Stimulated activated CD8-positive, alpha-beta memory T cell treated with anti-CD3 and anti-CD28 coated beads, Interleukin-7, amount 100 ng/mL, for 1 hour (primary cell): Measurements from ENCODE around the gene UBA5.
"Not testable (repeated sequence)": the region's sequence is repeated elsewhere in the genome, so short reads cannot be mapped to it uniquely, and the experiment has no call there.

Source experiments
- DNase-seq, 2 donors: peaks; one replicate each; pipeline ENCODE4 v3.0.0-alpha.2; 2020; ENCODE audit warnings: low read depth in 2 of 2

Gene UBA5

DNA sequence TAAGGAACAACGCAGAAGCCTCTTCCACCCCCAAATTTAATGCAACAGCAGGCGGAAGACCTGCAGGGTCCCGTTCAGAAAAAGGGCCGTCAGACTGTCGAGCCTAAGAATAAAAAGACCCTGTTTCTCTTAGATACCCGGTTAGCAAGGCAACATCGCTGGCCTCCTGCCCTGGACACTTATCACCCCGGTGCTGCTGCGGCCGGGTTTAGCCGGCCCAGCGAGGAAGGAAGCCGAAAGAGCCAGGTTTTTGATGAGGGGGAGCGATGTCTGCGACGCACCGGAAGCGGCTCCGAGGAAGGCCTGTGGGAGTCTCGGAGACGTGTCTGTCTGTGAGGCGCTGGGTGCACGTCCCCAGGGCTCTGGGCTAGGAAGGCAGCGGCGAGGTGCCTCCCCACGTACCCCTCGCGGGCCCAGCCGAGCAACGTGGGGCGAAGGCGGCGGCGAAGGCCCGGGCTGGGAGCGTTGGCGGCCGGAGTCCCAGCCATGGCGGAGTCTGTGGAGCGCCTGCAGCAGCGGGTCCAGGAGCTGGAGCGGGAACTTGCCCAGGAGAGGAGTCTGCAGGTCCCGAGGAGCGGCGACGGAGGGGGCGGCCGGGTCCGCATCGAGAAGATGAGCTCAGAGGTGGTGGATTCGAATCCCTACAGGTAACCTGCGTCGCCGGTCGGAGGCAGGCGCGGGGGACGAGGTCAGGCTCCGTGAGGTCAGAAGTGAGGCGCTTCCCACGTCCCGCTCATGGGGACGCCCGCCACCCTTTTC, at the start of gene UBA5:
TSS of gene UBA5 (plus strand) at position 278 of the 759 bp plus-strand sequence. CDS start at position 487, 209 bp downstream.
- peak; percentile 32 to 44 for DNase-seq

DNA sequence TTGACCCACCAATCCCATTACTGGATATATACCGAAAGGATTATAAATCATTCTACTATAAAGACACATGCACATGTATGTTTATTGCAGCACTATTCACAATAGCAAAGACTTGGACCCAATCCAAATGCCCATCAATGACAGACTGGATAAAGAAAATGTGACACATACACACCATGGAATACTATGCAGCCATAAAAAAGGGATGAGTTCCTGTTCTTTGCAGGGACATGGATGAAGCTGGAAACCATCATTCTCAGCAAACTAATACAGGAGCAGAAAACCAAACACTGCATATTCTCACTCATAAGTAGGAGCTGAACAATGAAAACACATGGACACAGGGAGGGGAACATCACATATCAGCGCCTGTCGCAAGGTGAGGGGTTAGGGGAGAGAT, 44.8 kb upstream of the UBA5 start:
- not testable (repeated sequence) for DNase-seq

DNA sequence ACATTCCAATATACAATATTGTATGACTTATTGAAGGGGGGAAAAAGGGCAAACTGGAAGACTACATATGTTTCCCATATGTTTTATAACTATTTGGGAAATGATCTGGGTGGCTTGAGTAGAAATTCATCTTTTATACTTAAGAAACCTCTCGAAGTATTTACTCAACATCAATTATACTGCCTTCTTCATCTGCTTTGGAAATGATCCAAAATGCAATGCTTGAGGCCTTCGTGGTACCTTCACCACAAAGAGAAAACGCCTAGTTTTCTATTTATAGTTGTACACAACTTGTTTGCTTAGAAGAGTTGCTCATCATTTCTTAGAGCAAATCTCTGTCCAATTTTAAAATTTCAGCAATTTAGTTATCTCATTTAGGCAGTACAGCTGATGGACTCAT, 44.2 kb upstream of the UBA5 start:
- DNase-seq = no peak

- no peak for DNase-seq
These were observed 43.3 kb upstream of the UBA5 start for GRCh38 chr3:132616780-132617179.

DNA sequence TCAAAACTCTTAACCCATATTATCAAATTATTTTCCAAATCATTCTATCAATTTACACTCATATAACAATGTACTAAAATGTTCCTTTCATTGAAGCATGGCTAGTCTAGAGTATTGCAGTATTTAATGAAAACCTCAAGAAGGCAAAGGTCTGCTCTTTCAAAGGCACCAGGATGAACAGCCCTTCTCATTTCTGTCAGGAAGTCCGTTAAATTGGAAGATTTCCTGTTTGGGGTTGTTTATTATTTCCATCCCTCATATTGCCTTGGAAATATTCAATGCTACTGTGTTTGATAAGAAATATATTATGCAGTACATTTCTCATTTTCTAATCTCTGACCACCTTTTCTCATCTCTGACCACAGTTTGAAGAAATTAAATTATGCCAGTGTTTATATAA, 38.0 kb upstream of the UBA5 start:
- DNase-seq = no peak

DNA sequence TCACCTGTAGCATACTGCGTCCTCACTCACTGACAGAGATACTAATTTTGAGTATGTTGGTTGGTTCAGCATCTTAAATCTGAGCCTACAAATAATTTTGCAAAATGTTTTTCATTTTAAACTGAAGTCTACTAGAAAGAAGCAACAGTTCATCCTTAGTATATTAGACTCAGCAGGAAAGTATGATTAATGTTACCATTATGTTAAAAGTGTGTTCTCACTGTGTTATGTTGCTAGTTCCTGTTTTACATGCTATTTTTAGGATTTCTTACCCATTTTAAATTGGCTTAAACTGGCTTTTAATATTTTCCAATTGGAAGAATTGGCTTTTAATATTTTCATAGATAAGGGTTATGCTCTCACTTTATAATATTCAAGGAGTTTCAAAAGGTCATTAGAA, 37.4 kb upstream of the UBA5 start:
- DNase-seq = no peak

DNA sequence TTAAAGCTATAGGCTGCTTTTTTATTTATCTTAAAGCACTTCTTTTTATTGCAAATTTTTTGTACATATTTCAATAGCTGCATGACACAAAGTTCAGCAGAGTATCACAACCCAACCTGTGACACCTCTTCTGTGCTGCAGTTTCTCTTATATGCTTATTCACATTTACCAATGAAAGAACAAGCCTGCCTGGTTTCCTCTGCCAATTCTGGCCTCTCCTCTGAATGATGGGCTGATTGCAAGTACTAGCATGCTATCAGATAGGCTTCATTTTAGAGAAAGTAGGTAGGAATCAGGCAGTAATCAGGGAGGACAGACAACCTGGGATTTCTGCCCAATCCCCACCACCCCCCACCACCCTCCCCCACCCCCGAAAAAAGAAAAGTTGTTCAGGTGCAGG, 36.5 kb upstream of the UBA5 start:
- DNase-seq = no peak

DNA sequence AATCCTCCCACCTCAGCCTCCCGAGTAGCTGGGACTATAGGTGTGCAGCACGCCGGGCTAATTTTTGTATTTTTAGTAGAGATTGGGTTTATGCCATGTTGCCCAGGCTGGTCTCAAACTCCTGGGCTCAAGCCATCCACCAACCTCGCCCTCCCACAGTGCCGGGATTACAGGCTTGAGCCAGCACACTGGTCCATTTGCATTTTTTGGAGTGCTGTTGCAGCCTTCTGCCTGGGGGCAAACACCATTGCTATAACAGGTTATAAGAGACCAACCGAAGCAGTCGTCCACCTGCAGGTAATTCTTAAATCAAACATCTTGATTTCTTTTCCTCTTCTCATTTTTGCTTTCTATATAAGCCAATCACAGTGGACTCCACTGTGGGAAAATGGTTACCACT, 35.3 kb upstream of the UBA5 start:
- no peak for DNase-seq

- no peak for DNase-seq
These were observed 34.5 kb upstream of the UBA5 start for GRCh38 chr3:132625613-132626012.

- DNase-seq = no peak
These were observed 33.2 kb upstream of the UBA5 start for GRCh38 chr3:132626955-132627354.

- no peak for DNase-seq
These were observed 32.0 kb upstream of the UBA5 start for GRCh38 chr3:132628157-132628556.

GRCh38 chr3:132629928-132630327, 30.2 kb upstream of the UBA5 start:
- no peak for DNase-seq

DNA sequence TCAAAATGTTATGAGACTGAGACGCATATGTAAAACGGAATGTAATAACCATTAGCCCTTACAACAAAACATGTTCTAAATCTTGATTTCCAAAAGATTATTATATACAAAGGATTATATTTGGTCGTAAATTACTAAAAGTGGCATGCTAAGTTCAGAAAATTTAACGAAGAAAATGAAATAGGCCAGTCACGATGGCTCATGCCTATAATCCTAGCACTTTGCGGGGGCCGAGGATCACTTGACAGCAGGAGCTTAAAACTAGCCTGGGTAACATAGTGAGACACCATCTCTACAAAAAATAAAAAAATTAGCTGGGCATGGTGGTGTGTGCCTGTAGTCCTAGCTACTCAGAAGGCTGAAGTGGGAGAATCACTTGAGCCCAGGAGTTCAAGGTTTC, 29.5 kb upstream of the UBA5 start:
- no peak for DNase-seq

DNA sequence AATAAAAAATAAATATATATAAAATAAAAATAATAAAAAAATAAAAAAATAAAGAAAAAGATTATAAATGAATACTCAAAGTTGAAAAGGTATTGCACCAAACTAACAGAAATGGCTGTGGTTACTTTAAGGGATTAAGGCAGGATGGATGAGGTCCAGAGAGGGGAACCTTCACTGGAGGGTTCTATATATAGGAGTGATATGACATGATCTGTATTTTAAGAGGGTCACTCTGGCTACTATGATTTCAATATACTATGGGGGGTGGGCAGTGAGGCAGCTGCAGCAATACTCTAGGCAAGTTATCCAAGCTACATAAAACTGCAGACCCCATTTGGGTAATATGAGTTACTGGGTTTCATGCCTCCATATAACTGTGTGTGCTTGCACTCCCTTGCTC, 25.1 kb upstream of the UBA5 start:
- no peak for DNase-seq

GRCh38 chr3:132637590-132637989, 22.5 kb upstream of the UBA5 start:
- DNase-seq = no peak

DNA sequence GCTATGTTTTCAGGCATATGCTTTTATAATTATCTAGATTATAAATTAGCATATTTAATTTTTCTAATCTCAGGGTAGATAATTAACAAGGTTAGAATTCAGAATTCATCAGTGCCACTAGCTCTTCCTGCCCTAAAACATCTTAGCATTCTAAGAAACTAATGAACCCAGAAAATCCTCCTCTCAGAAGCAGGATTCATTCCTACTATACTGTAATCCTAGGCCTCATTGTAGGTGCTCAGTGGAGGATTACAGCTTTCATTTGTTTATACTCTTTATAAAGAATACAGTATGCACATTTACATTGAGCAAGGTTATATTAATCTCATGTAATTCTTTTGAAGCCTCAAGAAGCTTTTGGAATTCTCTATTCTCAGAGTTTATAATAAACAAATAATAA, 21.4 kb upstream of the UBA5 start:
- no peak for DNase-seq

GRCh38 chr3:132641427-132641826, 18.7 kb upstream of the UBA5 start:
- DNase-seq = not testable (repeated sequence)

DNA sequence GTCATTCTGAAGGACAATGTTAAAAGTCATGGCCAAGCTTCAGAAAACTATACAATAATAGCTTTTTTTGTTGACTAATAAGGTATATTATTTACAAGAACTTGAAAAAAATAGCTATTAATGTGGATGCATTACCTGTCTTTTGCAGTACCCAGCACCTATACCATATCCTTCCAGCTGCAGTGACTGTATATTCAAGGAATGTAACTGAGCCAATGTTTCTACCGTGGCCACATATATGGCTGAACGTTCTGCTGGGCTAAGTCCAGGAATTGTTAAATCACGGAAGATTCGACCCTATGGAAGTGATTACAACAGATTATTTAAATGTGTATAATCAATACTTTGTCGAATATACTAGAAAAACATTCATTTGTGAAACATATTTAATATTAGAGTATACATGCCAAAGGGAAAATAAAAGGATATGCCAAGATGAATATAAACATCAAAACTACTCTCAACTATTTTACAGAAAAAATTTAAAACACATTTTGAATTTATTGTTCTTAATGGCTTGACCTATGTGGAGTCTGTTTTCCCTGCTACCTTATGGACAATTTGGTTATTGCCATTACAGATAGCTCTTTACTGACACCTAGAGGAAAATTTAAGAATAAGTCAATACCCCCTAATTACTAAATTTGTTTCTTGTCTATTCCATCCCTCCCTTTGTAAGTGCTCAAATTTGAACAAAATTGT, 18.1 kb upstream of the UBA5 start:
- DNase-seq = no peak

DNA sequence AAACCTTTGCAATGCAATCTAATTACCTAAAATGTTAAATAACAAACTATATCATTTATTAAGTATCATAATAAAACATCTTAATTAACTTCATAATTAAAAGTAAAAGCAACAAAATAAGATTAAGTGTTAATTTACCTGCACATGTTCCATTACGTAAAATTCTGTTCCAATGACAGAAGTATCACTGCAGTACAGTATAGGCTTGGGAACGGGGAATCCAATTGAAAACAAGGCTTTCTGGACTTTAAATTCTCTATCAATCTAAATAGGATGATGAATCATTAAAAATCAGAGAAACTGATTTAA, 17.6 kb upstream of the UBA5 start:
- DNase-seq = no peak

- DNase-seq = no peak
These were observed 16.8 kb upstream of the UBA5 start for GRCh38 chr3:132643366-132643765.

DNA sequence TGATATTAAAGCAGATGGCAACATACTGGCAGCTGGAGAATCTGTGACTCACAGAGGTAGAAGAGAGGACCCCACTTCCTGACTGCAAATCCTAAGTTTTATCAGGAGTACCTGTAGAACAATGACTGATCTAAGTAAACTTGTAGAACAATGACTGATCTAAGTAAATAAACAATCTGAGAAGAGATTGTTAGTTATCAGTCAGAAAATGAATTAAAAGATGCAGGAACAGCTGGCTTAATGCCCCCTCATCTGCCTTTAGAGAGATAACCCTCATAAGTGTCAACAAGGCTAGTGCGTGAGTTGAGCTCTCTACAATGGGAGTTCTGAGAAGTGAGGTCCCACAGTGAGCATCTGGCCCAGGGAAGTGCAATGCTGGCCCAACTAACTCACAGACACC, 15.1 kb upstream of the UBA5 start:
- DNase-seq = no peak

DNA sequence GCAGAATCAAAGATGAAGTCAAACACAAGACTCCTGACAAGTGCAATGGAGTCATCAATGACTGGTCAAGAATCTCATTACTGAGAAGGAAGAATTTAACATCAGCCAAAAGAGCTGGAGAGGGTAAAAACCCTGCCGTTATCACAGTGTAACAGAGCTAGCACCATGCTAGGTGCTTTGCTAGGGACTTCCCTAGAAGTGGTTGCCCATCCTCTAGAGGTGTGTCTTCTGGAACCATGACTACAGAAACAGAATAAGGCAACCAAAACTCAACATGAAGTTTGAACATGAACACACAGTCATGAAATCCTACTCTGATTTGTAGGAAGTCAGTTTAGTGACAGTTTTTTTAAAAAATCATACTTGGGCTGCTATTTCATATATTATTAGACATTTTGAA, 10.0 kb upstream of the UBA5 start:
- DNase-seq = no peak

GRCh38 chr3:132652640-132653270, 7.4 kb upstream of the UBA5 start:
- DNase-seq = no peak
